Naive B cell (primary cell): ENCODE data around the gene ASTN1. TPM values are rescaled to one million over a fixed set of nuclear protein-coding genes. Genes with fewer than 3 reads are reported as not detected.

Source experiments
- ATAC-seq, 2 donors: fragments of 150-1000 bp; cut with Tn5 transposase; 2 replicates each; pipeline ENCODE4 v1.10.0; 2021; ENCODE audit warnings: low read depth in 2 of 2, mild to moderate bottlenecking in 2 of 2, moderate library complexity in 2 of 2
- DNase-seq: peaks from one replicate; pipeline ENCODE4 v3.0.0; 2022
- H3K27ac Mint-ChIP-seq, 6 donors: one replicate each; pipeline ENCODE4 v1.8.0; 2020 to 2022; ENCODE audit warnings: mild to moderate bottlenecking in 6 of 6, mixed read lengths in 6 of 6, moderate library complexity in 5 of 6, inconsistent platforms in 2 of 6
- H3K27me3 Mint-ChIP-seq, 3 donors: one replicate each; pipeline ENCODE4 v1.8.0; 2021 to 2022; ENCODE audit warnings: mixed read lengths in 3 of 3, mild to moderate bottlenecking in 1 of 3
- H3K36me3 Mint-ChIP-seq, 2 donors: one replicate each; pipeline ENCODE4 v1.8.0; 2020 to 2022; ENCODE audit warnings: mixed read lengths in 2 of 2, inconsistent platforms in 1 of 2, mild to moderate bottlenecking in 1 of 2
- H3K4me1 Mint-ChIP-seq, 3 donors: one replicate each; pipeline ENCODE4 v1.8.0; 2020 to 2022; ENCODE audit warnings: mixed read lengths in 3 of 3, inconsistent platforms in 1 of 3, mild to moderate bottlenecking in 1 of 3, moderate library complexity in 1 of 3
- H3K4me3 Mint-ChIP-seq, 8 donors: one replicate each; pipeline ENCODE4 v1.8.0; 2020 to 2022; ENCODE audit warnings: mild to moderate bottlenecking in 8 of 8, mixed read lengths in 8 of 8, moderate library complexity in 8 of 8, inconsistent platforms in 2 of 8
- H3K9me3 Mint-ChIP-seq, 7 donors: one replicate each; pipeline ENCODE4 v1.8.0; 2020 to 2022; ENCODE audit warnings: mixed read lengths in 7 of 7, mild to moderate bottlenecking in 5 of 7, inconsistent platforms in 2 of 7, moderate library complexity in 1 of 7
- polyA plus RNA-seq, 6 donors: library from polyadenylated mRNA; unstranded; fragments of 300-500 nt; fragmentation: Illumina TruSeq; gene quantifications; one replicate each; pipeline ENCODE4 v1.2.3, GENCODE V29; 2021; ENCODE audit warnings: low read depth in 6 of 6

ASTN1 gene
- polyA plus RNA-seq, 6 donors from 2014 or later = not detected

DNA sequence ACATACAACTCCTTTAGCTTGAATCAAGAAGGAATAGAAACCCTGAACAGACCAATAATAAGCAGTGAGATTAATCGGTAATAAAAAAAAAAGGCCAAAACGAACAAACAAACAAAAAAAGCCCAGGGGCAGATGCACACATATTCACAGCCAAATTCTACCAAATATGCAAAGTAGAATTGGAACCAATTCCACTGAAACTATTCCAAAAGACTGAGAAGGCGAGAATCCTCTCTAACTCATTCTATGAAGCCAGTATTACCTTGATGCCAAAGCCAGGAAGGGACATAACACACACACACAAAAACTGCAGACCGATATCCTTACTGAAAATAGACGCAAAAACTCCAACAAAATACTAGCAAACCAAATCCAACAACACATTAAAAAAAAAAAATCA is 161.6 kb downstream of the ASTN1 start:
- no peaks in the 10 kb centered on the region for H3K4me1 Mint-ChIP-seq
- H3K9me3 Mint-ChIP-seq = peaks cover 0 to 3% (median 0%) of the 10 kb centered on the region in 7 donors
- no peak overlapping the region for H3K4me3 Mint-ChIP-seq
- H3K27me3 Mint-ChIP-seq = peaks cover 0 to 26% (median 10%) of the 10 kb centered on the region in 3 donors
- H3K36me3 Mint-ChIP-seq = no peaks in the 10 kb centered on the region
- DNase-seq = no peak
- no peak overlapping the region for H3K27ac Mint-ChIP-seq
- no peak for ATAC-seq

DNA sequence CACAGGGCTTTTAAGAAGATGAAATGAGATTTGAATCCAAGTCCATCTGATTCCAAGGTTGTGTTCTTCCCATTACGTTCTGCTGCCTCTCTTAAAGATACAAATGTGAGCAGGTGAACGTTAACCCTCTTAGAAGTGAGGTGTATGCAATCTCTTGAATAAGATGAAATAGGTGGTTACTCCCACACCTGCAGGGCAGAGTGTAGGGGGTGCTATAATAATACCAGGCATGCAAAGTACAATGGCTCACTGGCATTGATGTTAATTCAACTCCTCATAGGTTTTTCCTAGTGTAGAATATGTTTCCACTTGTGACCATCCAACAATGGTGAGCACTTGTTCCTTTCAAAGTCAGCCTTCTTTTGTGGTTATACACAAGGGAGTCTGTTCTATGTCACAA is 163.0 kb downstream of the ASTN1 start:
- DNase-seq = no peak
- Mint-ChIP-seq H3K36me3 (no peaks in the 10 kb centered on the region), H3K4me3 (no peak overlapping the region), H3K9me3 (peaks cover 0 to 3% (median 0%) of the 10 kb centered on the region in 7 donors), H3K4me1 (no peaks in the 10 kb centered on the region), H3K27me3 (peaks cover 0 to 34% (median 9%) of the 10 kb centered on the region in 3 donors), H3K27ac (no peak overlapping the region)
- ATAC-seq = no peak

DNA sequence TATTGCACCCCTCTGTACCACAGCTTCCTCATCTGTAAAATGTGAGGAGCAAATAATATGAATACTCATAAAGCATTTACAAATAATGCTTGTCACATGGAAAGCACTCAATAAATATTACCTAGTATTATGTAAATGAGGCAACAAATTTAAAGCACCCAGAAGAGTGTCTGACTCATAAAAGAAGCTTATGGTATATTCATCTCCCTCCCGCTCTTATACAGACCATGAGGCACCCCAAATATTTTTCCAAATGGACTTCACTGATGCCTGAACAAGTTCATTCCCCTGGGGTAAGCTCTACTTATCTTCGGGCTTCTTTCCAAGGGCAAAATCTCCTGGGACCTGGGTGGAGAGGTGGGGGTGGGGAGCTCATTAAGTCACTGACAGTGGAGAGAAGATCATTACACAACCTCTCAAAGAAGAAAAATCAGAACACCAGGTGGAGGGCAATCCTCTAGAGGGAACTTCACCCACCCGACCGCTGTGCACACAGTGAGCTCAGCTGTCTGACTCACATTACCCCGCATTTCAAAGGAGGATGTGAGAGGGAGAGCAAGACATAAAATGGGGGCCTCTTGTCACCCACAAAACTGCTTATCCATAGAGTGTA is 166.2 kb downstream of the ASTN1 start:
- Mint-ChIP-seq H3K27ac (no peak overlapping the region), H3K9me3 (peaks cover 0 to 3% (median 0%) of the 10 kb centered on the region in 7 donors), H3K27me3 (peaks cover 9 to 29% (median 16%) of the 10 kb centered on the region in 3 donors), H3K4me3 (no peak overlapping the region), H3K36me3 (no peaks in the 10 kb centered on the region), H3K4me1 (no peaks in the 10 kb centered on the region)
- DNase-seq (no peak), ATAC-seq (no peak)

DNA sequence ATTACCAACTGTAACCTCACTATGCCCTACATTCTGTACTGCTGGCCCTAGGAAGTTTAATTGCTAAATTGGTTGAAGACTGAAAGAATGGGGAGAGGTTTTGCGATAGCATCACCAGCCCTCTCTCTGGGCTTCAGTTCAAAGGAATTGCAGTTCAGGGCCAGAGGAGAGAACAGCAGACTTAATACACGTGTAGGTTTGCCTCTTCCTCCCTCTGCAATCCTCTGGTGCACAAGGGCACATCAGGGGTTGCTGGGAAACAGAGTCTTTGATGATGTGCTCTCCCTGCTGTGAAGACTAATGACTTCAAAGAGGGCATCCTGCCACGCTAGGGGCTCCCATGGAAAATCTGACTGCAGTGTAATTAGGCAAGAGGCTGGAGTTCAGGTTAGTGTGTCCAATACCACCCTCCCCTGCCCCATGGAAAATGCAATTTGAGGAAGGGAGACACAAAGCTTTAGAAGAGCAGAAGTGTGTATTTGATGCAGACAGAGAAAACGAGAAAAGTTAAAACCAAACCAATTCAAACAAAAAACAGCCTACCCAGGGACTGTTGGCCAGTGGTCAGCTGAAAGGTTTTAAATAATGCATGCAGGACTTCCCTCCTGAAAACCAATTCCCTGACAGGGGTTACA is 167.9 kb downstream of the ASTN1 start:
- Mint-ChIP-seq H3K4me1 (no peaks in the 10 kb centered on the region), H3K4me3 (no peak overlapping the region), H3K27ac (no peak overlapping the region), H3K27me3 (peaks cover 9 to 23% (median 9%) of the 10 kb centered on the region in 3 donors), H3K36me3 (no peaks in the 10 kb centered on the region), H3K9me3 (peaks cover 0 to 3% (median 0%) of the 10 kb centered on the region in 7 donors)
- ATAC-seq = no peak
- DNase-seq = no peak

DNA sequence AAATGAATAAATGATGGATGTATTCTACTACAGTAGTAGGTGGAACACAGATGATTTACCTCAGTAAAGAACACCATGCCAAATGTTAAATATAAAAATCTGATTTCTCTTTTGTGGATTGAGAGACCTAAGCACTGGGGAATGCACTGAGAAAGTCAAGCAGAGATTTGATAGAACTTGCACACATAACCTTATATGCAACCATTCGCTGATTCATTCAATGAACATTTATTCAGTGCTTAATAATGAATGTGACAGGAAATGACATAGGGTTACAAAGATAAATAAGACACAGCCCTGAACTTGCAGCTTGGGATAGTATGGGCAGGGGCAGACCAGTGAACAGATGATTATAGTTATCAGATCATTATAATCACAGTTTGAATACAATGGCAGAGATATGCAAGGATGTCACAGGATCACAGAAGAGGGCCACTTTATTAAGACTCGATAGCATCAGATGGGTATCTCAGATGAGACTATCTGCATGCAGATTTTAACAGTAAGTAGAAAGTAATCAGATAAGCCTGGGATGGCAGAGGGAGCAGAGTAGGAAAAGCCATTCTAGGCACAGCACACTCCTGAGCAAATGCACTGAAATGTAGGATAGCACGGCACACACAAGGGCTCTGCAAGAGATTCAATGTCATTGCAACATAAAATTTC is 169.4 kb downstream of the ASTN1 start:
- DNase-seq = no peak
- H3K4me3 Mint-ChIP-seq = no peak overlapping the region
- ATAC-seq = no peak
- H3K27ac Mint-ChIP-seq = no peak overlapping the region
- peaks cover 16 to 21% (median 18%) of the 10 kb centered on the region in 3 donors for H3K27me3 Mint-ChIP-seq
- H3K36me3 Mint-ChIP-seq = no peaks in the 10 kb centered on the region
- peaks cover 0 to 9% (median 2%) of the 10 kb centered on the region in 7 donors for H3K9me3 Mint-ChIP-seq
- H3K4me1 Mint-ChIP-seq = no peaks in the 10 kb centered on the region

DNA sequence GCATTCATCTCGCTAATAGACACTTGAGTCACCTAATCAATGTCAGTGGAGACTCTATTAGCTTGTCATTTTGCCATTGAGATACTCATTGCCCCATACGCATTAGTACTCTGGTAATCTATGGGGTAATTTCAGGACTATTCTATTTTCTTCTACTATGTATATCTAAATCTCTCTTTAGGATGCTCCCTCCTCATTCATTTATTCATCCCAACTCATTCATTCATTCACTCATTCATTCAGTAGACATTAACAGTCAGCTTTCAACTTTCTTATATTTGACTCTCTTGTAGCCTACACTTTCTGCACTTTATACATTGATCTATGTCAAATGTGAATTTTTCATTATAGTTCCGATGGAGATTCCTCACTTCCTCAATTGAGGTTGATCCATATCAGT is 170.9 kb downstream of the ASTN1 start:
- no peak overlapping the region for H3K4me3 Mint-ChIP-seq
- ATAC-seq = no peak
- H3K27me3 Mint-ChIP-seq = peaks cover 16 to 25% (median 18%) of the 10 kb centered on the region in 3 donors
- DNase-seq = no peak
- H3K9me3 Mint-ChIP-seq = peaks cover 0 to 9% (median 2%) of the 10 kb centered on the region in 7 donors
- no peak overlapping the region for H3K27ac Mint-ChIP-seq
- no peaks in the 10 kb centered on the region for H3K4me1 Mint-ChIP-seq
- no peaks in the 10 kb centered on the region for H3K36me3 Mint-ChIP-seq

DNA sequence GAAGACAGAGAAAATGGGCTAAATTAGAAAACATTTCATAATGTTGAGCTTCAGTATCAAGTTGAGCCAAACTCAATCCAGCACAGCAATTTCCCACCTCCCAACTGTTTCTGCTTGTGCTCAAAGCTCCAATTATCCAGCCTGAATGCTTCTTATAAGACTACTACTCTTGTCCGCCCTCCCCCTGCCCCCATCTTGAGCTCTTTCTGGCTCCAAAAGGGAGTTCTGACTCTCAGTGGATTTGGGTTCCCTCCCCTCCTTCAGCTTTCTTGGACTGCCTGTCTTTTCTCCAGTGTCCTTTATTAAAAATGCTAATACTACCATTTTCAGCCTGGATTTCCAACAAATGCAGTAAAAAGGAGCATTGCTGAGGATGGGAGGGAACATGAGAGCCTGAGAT is 174.8 kb downstream of the ASTN1 start:
- peaks cover 0 to 9% (median 0%) of the 10 kb centered on the region in 7 donors for H3K9me3 Mint-ChIP-seq
- DNase-seq = no peak
- no peaks in the 10 kb centered on the region for H3K36me3 Mint-ChIP-seq
- no peak for ATAC-seq
- no peaks in the 10 kb centered on the region for H3K4me1 Mint-ChIP-seq
- peaks cover 12 to 21% (median 18%) of the 10 kb centered on the region in 3 donors for H3K27me3 Mint-ChIP-seq
- no peak overlapping the region for H3K27ac Mint-ChIP-seq
- no peak overlapping the region for H3K4me3 Mint-ChIP-seq

DNA sequence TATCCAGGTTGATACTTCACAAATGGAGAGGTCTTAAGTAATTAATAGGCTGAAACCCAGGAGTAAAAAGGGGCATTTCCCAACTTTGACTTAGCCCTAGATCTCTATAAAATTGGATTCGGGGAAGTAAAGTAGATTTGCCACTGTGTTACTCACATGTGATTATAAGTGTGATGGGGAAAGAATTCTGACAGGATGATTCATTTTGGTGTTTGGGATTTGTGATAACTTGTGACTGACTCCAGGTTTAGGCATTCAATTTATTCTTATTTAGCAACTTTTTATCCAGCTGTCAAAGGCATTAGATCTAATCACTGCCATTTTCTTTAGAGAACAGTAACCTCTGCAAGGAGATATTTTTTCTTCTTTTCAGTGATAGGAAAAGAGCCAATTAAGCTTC is 175.5 kb downstream of the ASTN1 start:
- no peak overlapping the region for H3K4me3 Mint-ChIP-seq
- H3K36me3 Mint-ChIP-seq = no peaks in the 10 kb centered on the region
- H3K27me3 Mint-ChIP-seq = peaks cover 12 to 21% (median 18%) of the 10 kb centered on the region in 3 donors
- no peak overlapping the region for H3K27ac Mint-ChIP-seq
- H3K4me1 Mint-ChIP-seq = no peaks in the 10 kb centered on the region
- ATAC-seq = no peak
- H3K9me3 Mint-ChIP-seq = peaks cover 0 to 9% (median 0%) of the 10 kb centered on the region in 7 donors
- no peak for DNase-seq

DNA sequence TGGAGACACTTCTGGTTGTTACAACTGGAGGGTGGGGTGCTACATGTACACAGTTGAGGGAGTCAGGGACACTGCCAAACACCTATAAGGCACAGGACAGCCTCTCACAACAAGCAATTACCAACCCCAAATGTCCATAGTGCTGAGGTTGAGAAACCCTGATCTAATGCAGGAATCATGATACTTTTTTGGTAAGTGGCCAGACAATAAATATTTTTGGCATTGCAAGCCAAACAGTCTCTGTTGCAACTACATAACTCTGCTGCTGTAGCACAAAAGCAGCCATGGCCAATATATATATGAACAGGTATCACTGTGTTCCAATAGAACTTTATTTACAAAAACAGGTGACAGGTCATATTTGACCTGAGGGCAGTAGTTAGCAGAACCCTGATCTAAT is 177.5 kb downstream of the ASTN1 start:
- Mint-ChIP-seq H3K9me3 (peaks cover 0 to 9% (median 0%) of the 10 kb centered on the region in 7 donors), H3K4me3 (no peak overlapping the region), H3K27me3 (peaks cover 7 to 21% (median 18%) of the 10 kb centered on the region in 3 donors), H3K36me3 (no peaks in the 10 kb centered on the region), H3K27ac (no peak overlapping the region), H3K4me1 (no peaks in the 10 kb centered on the region)
- DNase-seq (no peak), ATAC-seq (no peak)

DNA sequence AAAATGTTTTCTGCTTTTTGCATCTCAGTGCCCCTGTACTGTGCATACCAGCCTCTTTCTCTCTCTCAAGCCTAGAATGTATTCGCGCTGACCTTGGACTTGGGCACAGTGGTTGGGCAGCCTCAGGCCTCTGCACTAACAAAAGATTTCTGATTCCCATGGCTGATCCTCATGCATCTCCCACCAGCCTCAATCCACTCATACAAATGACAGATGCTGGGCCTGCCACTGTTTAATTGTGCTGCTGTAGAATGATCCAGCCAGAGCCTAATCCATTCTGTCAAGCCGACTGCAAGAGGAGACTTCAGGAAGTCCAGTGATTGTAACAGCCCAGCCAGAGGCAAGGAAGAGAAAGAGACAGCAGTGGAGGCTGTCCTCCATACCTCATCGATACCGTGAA is 180.8 kb downstream of the ASTN1 start:
- Mint-ChIP-seq H3K27ac (no peak overlapping the region), H3K27me3 (peaks cover 0 to 15% (median 10%) of the 10 kb centered on the region in 3 donors), H3K4me1 (no peaks in the 10 kb centered on the region), H3K4me3 (no peak overlapping the region), H3K36me3 (no peaks in the 10 kb centered on the region), H3K9me3 (no peaks in the 10 kb centered on the region)
- DNase-seq (no peak), ATAC-seq (no peak)

DNA sequence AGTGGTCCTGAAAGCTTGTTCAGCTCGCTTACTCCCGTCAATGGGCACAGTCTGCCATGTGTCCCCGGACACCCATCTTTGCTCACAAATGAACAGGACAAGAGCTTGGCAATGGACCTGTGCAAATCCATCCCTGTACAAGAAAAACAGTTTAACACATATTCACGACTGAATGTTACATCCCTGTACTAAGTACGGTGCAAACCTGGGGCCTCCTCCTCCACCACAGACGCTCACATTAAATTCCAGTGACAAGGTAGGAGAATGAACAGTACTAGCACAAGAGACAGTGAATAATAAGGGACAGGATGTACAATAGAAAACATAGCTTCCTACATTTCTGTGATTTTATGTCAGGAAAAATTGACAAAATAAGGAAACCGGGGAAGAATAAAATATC is 187.7 kb downstream of the ASTN1 start:
- no peak overlapping the region for H3K4me3 Mint-ChIP-seq
- H3K9me3 Mint-ChIP-seq = peaks cover 0 to 6% (median 0%) of the 10 kb centered on the region in 7 donors
- no peaks in the 10 kb centered on the region for H3K36me3 Mint-ChIP-seq
- DNase-seq (no peak), ATAC-seq (no peak)
- no peak overlapping the region for H3K27ac Mint-ChIP-seq
- H3K27me3 Mint-ChIP-seq = peaks cover 0 to 14% (median 10%) of the 10 kb centered on the region in 3 donors
- no peaks in the 10 kb centered on the region for H3K4me1 Mint-ChIP-seq

DNA sequence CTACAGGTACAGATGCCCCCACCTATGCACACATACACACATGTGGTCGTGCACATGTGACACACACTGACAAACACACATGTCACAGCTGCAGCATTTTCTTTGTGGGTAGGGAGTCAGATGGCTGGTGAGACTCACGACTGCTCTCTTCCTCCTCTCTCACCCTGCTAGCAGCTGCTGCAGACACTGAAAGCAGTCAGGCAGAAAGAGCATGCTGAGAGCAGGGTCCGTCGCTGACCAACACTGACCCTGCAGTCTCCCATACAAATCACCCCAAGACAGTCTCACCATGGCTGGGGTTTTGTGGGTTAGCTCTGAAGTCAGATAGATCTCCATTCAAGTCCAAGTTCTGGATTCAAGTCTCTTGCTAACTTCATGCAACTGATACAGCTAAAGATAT is 188.3 kb downstream of the ASTN1 start:
- no peak for ATAC-seq
- DNase-seq = no peak
- Mint-ChIP-seq H3K27ac (no peak overlapping the region), H3K36me3 (no peaks in the 10 kb centered on the region), H3K9me3 (peaks cover 0 to 6% (median 0%) of the 10 kb centered on the region in 7 donors), H3K27me3 (peaks cover 0 to 14% (median 10%) of the 10 kb centered on the region in 3 donors), H3K4me1 (no peaks in the 10 kb centered on the region), H3K4me3 (no peak overlapping the region)

DNA sequence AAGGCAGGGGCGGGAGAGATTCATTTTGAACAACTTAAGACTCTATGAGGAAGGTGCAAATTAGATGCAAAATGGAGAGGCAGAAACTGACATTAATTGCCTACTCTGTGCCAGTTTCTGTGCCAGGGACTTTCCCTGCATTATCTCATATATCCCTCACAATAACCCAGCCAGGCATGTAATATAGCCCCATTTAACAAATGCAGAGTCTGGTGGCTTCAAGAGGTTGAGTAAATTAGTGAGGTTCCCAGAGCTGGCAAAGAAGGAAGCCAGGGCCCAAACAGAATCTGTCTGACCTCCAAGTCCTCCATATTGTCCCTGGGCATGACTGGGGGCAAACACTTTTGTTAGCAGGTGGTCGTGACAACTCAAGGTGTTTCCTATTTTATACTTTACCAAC is 199.8 kb downstream of the ASTN1 start:
- Mint-ChIP-seq H3K9me3 (no peaks in the 10 kb centered on the region), H3K27me3 (peaks cover 6 to 14% (median 10%) of the 10 kb centered on the region in 3 donors), H3K4me3 (no peak overlapping the region), H3K27ac (no peak overlapping the region), H3K4me1 (no peaks in the 10 kb centered on the region), H3K36me3 (no peaks in the 10 kb centered on the region)
- ATAC-seq (no peak), DNase-seq (no peak)

DNA sequence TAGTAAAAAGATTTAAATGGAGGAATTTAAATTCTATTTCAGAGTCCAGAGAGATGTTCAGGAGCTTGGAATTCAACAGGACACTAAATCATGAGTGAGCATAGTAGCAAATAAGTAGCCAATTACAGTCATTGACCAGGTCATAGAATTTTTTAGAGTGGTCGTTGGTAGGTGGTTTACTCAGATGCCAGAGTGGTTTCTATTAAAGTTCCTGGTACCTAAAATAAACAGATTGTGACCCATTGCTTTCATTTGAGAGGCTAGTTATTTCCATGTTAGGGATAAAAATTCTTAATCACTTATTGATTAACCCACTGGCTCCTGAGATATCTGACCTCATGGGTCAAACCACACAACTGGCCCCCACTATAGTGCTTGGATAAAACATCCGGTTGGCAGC is 201.3 kb downstream of the ASTN1 start:
- Mint-ChIP-seq H3K4me1 (no peaks in the 10 kb centered on the region), H3K36me3 (no peaks in the 10 kb centered on the region), H3K4me3 (no peak overlapping the region)

More for the DNA sequence above, 201.3 kb downstream of the ASTN1 start:
- peak overlapping the region in 1 of 6 donors; percentile 9 for H3K27ac Mint-ChIP-seq
- DNase-seq (no peak), ATAC-seq (no peak)
- H3K9me3 Mint-ChIP-seq = no peaks in the 10 kb centered on the region
- peaks cover 12 to 18% (median 14%) of the 10 kb centered on the region in 3 donors for H3K27me3 Mint-ChIP-seq
